Mucosa of descending colon (tissue), 3 donors: ENCODE results near the gene CXCL12. TPM values are rescaled to one million over a fixed set of nuclear protein-coding genes. Genes with fewer than 3 reads are reported as not detected.

Source experiments
- ATAC-seq: fragments of 200-7000 bp; cut with Tn5 transposase; one replicate; pipeline ENCODE4 v1.9.1; 2020; ENCODE audit warnings: mild to moderate bottlenecking, moderate library complexity
- DNase-seq, 3 donors: peaks; one replicate each; pipeline ENCODE4 v3.0.0-alpha.2; 2020
- H3K36me3 ChIP-seq: fragments of 200-600 bp; one replicate; pipeline ENCODE4 v1.8.0; 2021; ENCODE audit warnings: low read depth, mild to moderate bottlenecking
- H3K4me1 ChIP-seq: fragments of 200-600 bp; one replicate; pipeline ENCODE4 v1.8.0; 2021; ENCODE audit warnings: low read depth, mild to moderate bottlenecking
- H3K4me3 ChIP-seq: fragments of 200-600 bp; one replicate; pipeline ENCODE4 v1.8.0; 2021; ENCODE audit warnings: mild to moderate bottlenecking
- H3K9me3 ChIP-seq: fragments of 200-600 bp; one replicate; pipeline ENCODE4 v1.8.0; 2021; ENCODE audit warnings: mild to moderate bottlenecking
- CTCF ChIP-seq: fragments of 200-600 bp; IDR thresholded peaks from one replicate; pipeline ENCODE4 v1.8.0; 2022; ENCODE audit warnings: antibody characterized with exemption, mild to moderate bottlenecking
- intact Hi-C, 2 donors: fragments of 100-400 bp; cut with DNase I in 1 of 2; cut with micrococcal nuclease in 1 of 2; formaldehyde crosslinking; loops; one replicate each; pipeline versions ENCODE4 v1.11.0 to v1.11.1; 2022; cut with DNase I, micrococcal nuclease
- total RNA-seq, 3 donors: library from RNA; stranded (reverse); fragmentation: NEBNext Ultra II Directional in 2 of 3; extraction: Animal tissue kit (Norgen Biotek cat#: 25700) in 2 of 3; gene quantifications; one replicate each; pipeline versions ENCODE4 v1.2.1 to v1.2.4, GENCODE V29; 2021 to 2023
- donor health status: DM: no; HTN: no; CAD: no; lungs with moderate emphysema.
- donor health status: DM: no; HTN: no; CAD: no.
- donor health status: DM: no; HTN: yes; CAD: no.

CXCL12 gene
- total RNA-seq, 3 donors from 2014 or later = 17.1 to 97.8 (median 51.3) TPM

DNA sequence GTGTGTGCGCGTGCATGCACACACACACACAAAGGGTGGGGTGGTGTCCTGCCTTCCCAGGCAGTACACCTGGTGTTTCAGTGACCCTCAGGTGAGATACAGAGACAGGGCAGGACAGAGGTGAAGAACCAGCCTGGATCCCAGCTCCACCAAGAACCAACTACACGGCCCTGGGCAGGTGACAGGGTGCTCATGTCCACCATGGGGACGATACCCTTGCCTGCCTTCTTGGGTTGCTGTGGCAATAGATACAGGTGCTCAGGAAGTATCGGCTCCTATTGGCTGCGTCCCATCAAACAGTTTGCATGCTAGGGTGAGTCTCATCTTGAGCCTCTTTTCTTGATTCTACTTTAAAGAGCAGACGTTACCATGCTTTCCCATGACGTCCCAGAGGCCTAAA lies 33.7 kb upstream of the CXCL12 start:
- no peaks in the 10 kb centered on the region for H3K9me3 ChIP-seq
- intact Hi-C loops = no loop called here
- no peak for DNase-seq
- no peaks in the 10 kb centered on the region for H3K36me3 ChIP-seq
- no peak for TF ChIP-seq CTCF
- no peak for ATAC-seq
- H3K4me1 ChIP-seq = no peaks in the 10 kb centered on the region
- H3K4me3 ChIP-seq = no peak overlapping the region

GRCh38 chr10:44417761-44418160 lies 32.9 kb upstream of the CXCL12 start:
- TF ChIP-seq CTCF = no peak
- intact Hi-C loops = no loop called here
- Histone ChIP-seq H3K9me3 (no peaks in the 10 kb centered on the region), H3K4me1 (no peaks in the 10 kb centered on the region), H3K4me3 (no peak overlapping the region), H3K36me3 (no peaks in the 10 kb centered on the region)
- DNase-seq (no peak), ATAC-seq (no peak)

DNA sequence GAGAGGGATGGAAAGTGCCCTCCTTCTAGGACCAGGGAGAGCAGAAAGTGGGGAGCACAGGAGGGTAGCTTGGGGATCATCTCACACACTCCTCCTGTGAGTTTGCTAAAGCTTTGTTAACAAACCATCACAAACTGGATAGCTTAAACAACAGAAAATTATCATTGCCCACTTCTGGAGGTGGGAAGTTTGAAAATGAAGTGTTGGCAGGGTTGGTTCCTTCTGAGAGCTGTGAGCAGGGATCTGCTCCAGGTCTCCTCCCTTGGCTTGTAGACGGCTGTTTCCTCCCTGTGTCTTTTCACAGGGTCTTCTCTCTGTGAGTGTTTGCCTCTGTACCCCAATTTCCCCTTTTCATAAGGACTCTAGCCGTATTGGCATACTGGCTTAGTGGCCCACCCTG lies 32.0 kb upstream of the CXCL12 start:
- no peak for DNase-seq
- intact Hi-C loops = no loop called here
- TF ChIP-seq CTCF = no peak
- ATAC-seq = no peak
- Histone ChIP-seq H3K4me1 (no peaks in the 10 kb centered on the region), H3K4me3 (no peak overlapping the region), H3K9me3 (no peaks in the 10 kb centered on the region), H3K36me3 (no peaks in the 10 kb centered on the region)

GRCh38 chr10:44416021-44416771 lies 31.3 kb upstream of the CXCL12 start:
- DNase-seq (no peak), ATAC-seq (no peak)
- intact Hi-C loops = no loop called here

DNA sequence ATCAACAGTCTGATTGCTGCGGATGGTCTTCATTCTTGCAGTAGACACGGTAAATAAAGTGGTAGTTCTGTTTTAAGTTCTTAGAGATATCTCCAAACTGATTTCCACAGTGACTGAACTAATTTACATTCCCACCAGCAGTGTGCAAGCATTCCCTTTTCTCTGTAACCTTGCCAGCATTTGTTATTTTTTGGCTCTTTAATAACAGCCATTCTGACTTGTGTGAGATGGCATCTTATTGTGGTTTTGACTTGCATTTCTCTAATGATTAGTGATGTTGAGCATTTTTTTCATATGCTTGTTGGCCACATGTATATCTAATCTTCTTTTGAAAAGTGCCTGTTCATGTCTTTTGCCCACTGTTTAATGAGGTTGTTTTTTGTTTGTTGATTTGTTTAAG lies 30.2 kb upstream of the CXCL12 start:
- DNase-seq = no peak
- intact Hi-C loops = no loop called here

More at GRCh38 chr10:44416021-44416771, 31.3 kb upstream of the CXCL12 start:
- no peaks in the 10 kb centered on the region for H3K9me3 ChIP-seq
- H3K36me3 ChIP-seq = no peaks in the 10 kb centered on the region
- no peak for TF ChIP-seq CTCF
- H3K4me1 ChIP-seq = no peaks in the 10 kb centered on the region
- H3K4me3 ChIP-seq = no peak overlapping the region

More for the DNA sequence above, 30.2 kb upstream of the CXCL12 start:
- Histone ChIP-seq H3K4me3 (no peak overlapping the region), H3K36me3 (no peaks in the 10 kb centered on the region), H3K4me1 (no peaks in the 10 kb centered on the region), H3K9me3 (no peaks in the 10 kb centered on the region)
- ATAC-seq = no peak
- TF ChIP-seq CTCF = no peak
